Endothelial cell of umbilical vein (primary cell): Measurements from ENCODE around the gene KPNA1. TPM values are rescaled to one million over a fixed set of nuclear protein-coding genes. Genes with fewer than 3 reads are reported as not detected.

Experiments used
- BruUV-seq: library from RNA; stranded (reverse); fragments of 400-500 nt; replicated peaks from 2 replicates; lab custom pipeline; 2021; lab: Mats Ljungman, UMichigan
- CTCF ChIA-PET: fragments of 300-600, 350-600 bp; sonication (Branson Sonifier 250); formaldehyde crosslinking; loops from one replicate; lab custom pipeline; 2021; ENCODE audit warnings: antibody characterized with exemption, inconsistent platforms; lab: Charles Lee
- POLR2A ChIA-PET: fragments of 300-600, 350-600 bp; sonication (Branson Sonifier 250); formaldehyde crosslinking; loops from one replicate; lab custom pipeline; 2021; ENCODE audit warnings: antibody characterized with exemption, inconsistent platforms; lab: Charles Lee
- DNase-seq: peaks from one replicate; pipeline ENCODE4 v3.0.0-alpha.2; 2011; ENCODE audit warnings: low read depth, low spot score
- FAIRE-seq: peaks from 2 replicates; lab custom pipeline; 2011; peaks lifted over from hg19 to GRCh38; lab: Jason Lieb, UNC
- H2AFZ ChIP-seq: 2 replicates; pipeline ENCODE4 v1.6.0; 2012; ENCODE audit warnings: low read depth, low read length, control low read depth, inconsistent platforms
- H3K27ac ChIP-seq: 2 replicates; pipeline ENCODE4 v1.5.1; 2011; ENCODE audit warnings: low read depth, mild to moderate bottlenecking, control low read depth, low read length, moderate library complexity; ENCODE audit not compliant: insufficient read depth
- H3K27me3 ChIP-seq, 2 experiments: 2 replicates each; pipeline versions ENCODE4 v1.6.0 to v1.6.1; 2011; ENCODE audit warnings: low read length in 2 of 2, mixed read lengths in 1 of 2; ENCODE audit not compliant: control insufficient read depth in 2 of 2, insufficient read depth in 2 of 2
- H3K36me3 ChIP-seq, 2 experiments: 2 replicates in 1 of 2; 3 replicates in 1 of 2; pipeline ENCODE4 v1.5.1; 2011; ENCODE audit warnings: low read length in 2 of 2, mild to moderate bottlenecking in 1 of 2, moderate library complexity in 1 of 2; ENCODE audit not compliant: control insufficient read depth in 2 of 2, insufficient read depth in 2 of 2; ENCODE audit errors: extremely low read depth in 1 of 2
- H3K4me1 ChIP-seq: 3 replicates; pipeline ENCODE4 v1.5.1; 2011; ENCODE audit warnings: mild to moderate bottlenecking, low read length; ENCODE audit not compliant: control insufficient read depth, insufficient read depth; ENCODE audit errors: extremely low read depth
- H3K4me2 ChIP-seq: 2 replicates; pipeline ENCODE4 v1.6.1; 2011; ENCODE audit warnings: low read length, control low read depth, mixed read lengths; ENCODE audit not compliant: insufficient read depth
- H3K4me3 ChIP-seq, 3 experiments: fragments of 200-600 bp in 1 of 3; sonication (generic), shearing (Covaris generic) in 1 of 3; replicated peaks in 1 of 3; 2 replicates each; pipeline ENCODE4 v1.5.1; 2011 to 2016; ENCODE audit warnings: control low read depth in 3 of 3, low read length in 3 of 3, mild to moderate bottlenecking in 2 of 3, inconsistent platforms in 1 of 3, low read depth in 1 of 3, moderate library complexity in 1 of 3; ENCODE audit not compliant: insufficient read depth in 1 of 3
- H3K79me2 ChIP-seq: 2 replicates; pipeline ENCODE4 v1.6.0; 2012; ENCODE audit warnings: low read length, inconsistent platforms; ENCODE audit not compliant: control insufficient read depth, insufficient read depth
- H3K9ac ChIP-seq: replicated peaks from 2 replicates; pipeline ENCODE3; 2011; ENCODE audit warnings: low read length, control low read depth; ENCODE audit not compliant: insufficient read depth; ENCODE audit errors: extremely low read depth
- H3K9me1 ChIP-seq: replicated peaks from 3 replicates; pipeline ENCODE4 v1.6.0; 2011; ENCODE audit warnings: mild to moderate bottlenecking, low read length; ENCODE audit not compliant: control insufficient read depth, insufficient read depth; ENCODE audit errors: extremely low read depth
- H3K9me3 ChIP-seq: replicated peaks from 2 replicates; pipeline ENCODE4 v1.5.1; 2012; ENCODE audit warnings: low read length, inconsistent platforms; ENCODE audit not compliant: control insufficient read depth, insufficient read depth
- H4K20me1 ChIP-seq: replicated peaks from 2 replicates; pipeline ENCODE3; 2011; ENCODE audit warnings: mild to moderate bottlenecking, low read length; ENCODE audit not compliant: control insufficient read depth, insufficient read depth; ENCODE audit errors: extremely low read depth
- EZH2 ChIP-seq: IDR thresholded peaks from 2 replicates; pipeline ENCODE4 v1.6.1; 2012; ENCODE audit warnings: borderline replicate concordance, low read depth, mild to moderate bottlenecking, moderate library complexity, low read length, inconsistent platforms; ENCODE audit not compliant: severe bottlenecking
- FOS ChIP-seq: IDR thresholded peaks from 2 replicates; pipeline ENCODE4 v1.6.1; 2011; ENCODE audit warnings: mild to moderate bottlenecking, low read length, moderate library complexity, borderline replicate concordance; ENCODE audit not compliant: insufficient read depth
- JUN ChIP-seq: IDR thresholded peaks from 2 replicates; pipeline ENCODE4 v1.6.1; 2011; ENCODE audit warnings: borderline replicate concordance, low read depth; ENCODE audit not compliant: insufficient read length, insufficient read depth
- MYC ChIP-seq: IDR thresholded peaks from one replicate; pipeline ENCODE4 v1.6.1; 2011; ENCODE audit warnings: mild to moderate bottlenecking, low read depth, low read length
- POLR2A ChIP-seq: IDR thresholded peaks from 2 replicates; pipeline ENCODE4 v1.6.1; 2012; ENCODE audit warnings: low read depth, mild to moderate bottlenecking, control low read depth, low read length
- dilution Hi-C: fragments of 300-500 bp; cut with MboI; formaldehyde crosslinking; loops from one replicate; pipeline ENCODE4 v1.15.0; 2019; ENCODE audit warnings: low sequenced_read_pairs; ENCODE audit not compliant: extremely low pct_ligation_motif_present
- intact Hi-C: fragments of 100-400 bp; cut with micrococcal nuclease; formaldehyde crosslinking; loops from one replicate; pipeline ENCODE4 v1.10.0; 2022
- polyA plus RNA-seq, 4 experiments: library from polyadenylated mRNA; depleted of rRNA in 3 of 4; stranded (reverse) in 3 of 4; unstranded in 1 of 4; fragments of >200 nt; gene quantifications; 2 replicates each; pipeline versions ENCODE4 v1.2.1 to v1.2.3, GENCODE V29; 2011 to 2012; ENCODE audit warnings: missing spikeins in 1 of 4
- total RNA-seq: library from RNA; stranded (reverse); gene quantifications from 2 replicates; pipeline ENCODE4 v1.2.3, GENCODE V29; 2021
- TF ChIP-seq, protein P1 (sequence below), 2 donors: IDR thresholded peaks; 1 replicate in 1 of 2; 2 replicates in 1 of 2; pipeline ENCODE4 v1.5.1; 2011; ENCODE audit warnings: low read length in 2 of 2, mild to moderate bottlenecking in 2 of 2, moderate library complexity in 2 of 2, control low read depth in 1 of 2, inconsistent platforms in 1 of 2, low read depth in 1 of 2; ENCODE audit not compliant: insufficient read depth in 1 of 2; ENCODE audit errors: extremely low read depth in 1 of 2

KPNA1 gene
- total and polyA plus RNA-seq, 2 donors (not counting 3 experiments of a cell fraction or from before 2014, with no cell fraction given) = 24.4 to 110 TPM

DNA sequence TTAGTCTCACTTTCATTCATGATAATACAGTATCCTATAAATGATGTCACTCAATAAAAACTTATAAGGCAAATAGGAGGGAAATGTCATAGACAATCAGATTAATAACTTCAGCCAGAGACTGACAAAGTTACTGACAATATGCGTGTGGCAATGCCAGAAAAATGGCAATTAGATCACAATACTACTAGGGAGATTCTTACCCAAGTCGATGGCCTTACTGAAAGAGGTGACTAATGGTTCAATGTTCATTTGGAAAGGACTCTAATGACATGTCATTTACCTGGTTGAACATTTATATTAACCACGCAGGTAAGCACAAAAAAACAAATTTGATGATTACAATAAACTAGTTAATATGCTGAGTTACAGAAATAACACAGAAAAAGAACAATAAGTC lies 52.9 kb downstream of the KPNA1 start:
- no peaks in the 10 kb centered on the region for H4K20me1 ChIP-seq
- intact Hi-C loops (no loop called here), dilution Hi-C loops (no loop called here)
- H2AFZ ChIP-seq = no peak overlapping the region
- no TSS peak for BruUV-seq
- no peak overlapping the region for H3K27ac ChIP-seq
- H3K9me3 ChIP-seq = no peaks in the 10 kb centered on the region
- DNase-seq (no peak), FAIRE-seq (no peak)
- peaks cover 8 to 17% of the 10 kb centered on the region in 2 experiments for H3K36me3 ChIP-seq
- TF ChIP-seq MYC = no peak
- no peak for TF ChIP-seq JUN
- TF ChIP-seq FOS = no peak
- TF ChIP-seq, protein P1, sequence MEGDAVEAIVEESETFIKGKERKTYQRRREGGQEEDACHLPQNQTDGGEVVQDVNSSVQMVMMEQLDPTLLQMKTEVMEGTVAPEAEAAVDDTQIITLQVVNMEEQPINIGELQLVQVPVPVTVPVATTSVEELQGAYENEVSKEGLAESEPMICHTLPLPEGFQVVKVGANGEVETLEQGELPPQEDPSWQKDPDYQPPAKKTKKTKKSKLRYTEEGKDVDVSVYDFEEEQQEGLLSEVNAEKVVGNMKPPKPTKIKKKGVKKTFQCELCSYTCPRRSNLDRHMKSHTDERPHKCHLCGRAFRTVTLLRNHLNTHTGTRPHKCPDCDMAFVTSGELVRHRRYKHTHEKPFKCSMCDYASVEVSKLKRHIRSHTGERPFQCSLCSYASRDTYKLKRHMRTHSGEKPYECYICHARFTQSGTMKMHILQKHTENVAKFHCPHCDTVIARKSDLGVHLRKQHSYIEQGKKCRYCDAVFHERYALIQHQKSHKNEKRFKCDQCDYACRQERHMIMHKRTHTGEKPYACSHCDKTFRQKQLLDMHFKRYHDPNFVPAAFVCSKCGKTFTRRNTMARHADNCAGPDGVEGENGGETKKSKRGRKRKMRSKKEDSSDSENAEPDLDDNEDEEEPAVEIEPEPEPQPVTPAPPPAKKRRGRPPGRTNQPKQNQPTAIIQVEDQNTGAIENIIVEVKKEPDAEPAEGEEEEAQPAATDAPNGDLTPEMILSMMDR (IDR thresholded peaks at IDR 0.05; ENCODE audit: extremely low read depth in 1 of 2, insufficient read depth in 1 of 2, low read depth in 1 of 2, low read length in 2 of 2) = no peak
- TF ChIP-seq EZH2 = no peak
- H3K9me1 ChIP-seq = no peaks in the 10 kb centered on the region
- peaks cover 12% of the 10 kb centered on the region for H3K79me2 ChIP-seq
- CTCF ChIA-PET = interaction anchor here (1.6 kb wide), 1 partner anchor 69 kb away, joined by 3 read pairs; no protein-coding TSS in a partner anchor
- no peak overlapping the region for H3K9ac ChIP-seq
- H3K4me1 ChIP-seq = no peaks in the 10 kb centered on the region
- H3K4me2 ChIP-seq = no peak overlapping the region
- no peaks in the 10 kb centered on the region for H3K27me3 ChIP-seq
- POLR2A ChIA-PET = interaction anchor here (0.6 kb wide), 1 partner anchor 11 kb away, joined by 3 read pairs; no protein-coding TSS in a partner anchor
- H3K4me3 ChIP-seq = no peak overlapping the region

DNA sequence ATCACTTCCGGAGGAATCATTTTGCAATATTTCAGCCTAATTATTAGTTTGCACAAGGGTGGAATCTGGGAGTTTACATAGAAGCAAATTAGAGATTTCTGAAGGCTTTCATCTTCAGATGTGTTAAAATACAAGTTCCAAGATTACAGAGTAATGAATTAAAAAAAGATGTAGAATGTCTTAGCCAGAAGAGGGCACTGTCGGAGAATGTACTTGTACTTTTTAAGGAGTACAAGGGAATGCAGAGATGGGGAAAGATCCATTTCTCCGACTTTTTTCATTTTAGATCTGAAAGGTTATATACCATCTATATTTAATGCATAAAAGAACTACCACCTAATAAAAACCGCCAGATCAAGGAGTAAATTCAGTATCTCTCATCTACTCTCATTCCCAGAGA lies 55.7 kb downstream of the KPNA1 start:
- no peaks in the 10 kb centered on the region for H3K9me1 ChIP-seq
- dilution Hi-C loops = no loop called here

More for the DNA sequence above, 55.7 kb downstream of the KPNA1 start:
- Histone ChIP-seq H3K9ac (no peak overlapping the region), H3K4me2 (no peak overlapping the region), H3K4me3 (no peak overlapping the region), H2AFZ (no peak overlapping the region), H3K9me3 (no peaks in the 10 kb centered on the region), H3K27ac (no peak overlapping the region), H3K79me2 (peaks cover 6% of the 10 kb centered on the region), H3K36me3 (peaks cover 6 to 20% of the 10 kb centered on the region in 2 experiments), H3K4me1 (no peaks in the 10 kb centered on the region), H3K27me3 (no peaks in the 10 kb centered on the region), H4K20me1 (no peaks in the 10 kb centered on the region)
- ChIA-PET POLR2A (no interaction called here), CTCF (interaction anchor here (0.7 to 2.0 kb wide), 3 partner anchors 34 to 220 kb away, joined by 3 to 33 read pairs (median 3); no protein-coding TSS in a partner anchor)
- no TSS peak for BruUV-seq
- intact Hi-C loops = loop anchor here (1.0 to 2.0 kb wide), 3 partner anchors 54 to 220 kb away; no protein-coding TSS in a partner anchor
- TF ChIP-seq POLR2A (no peak), EZH2 (no peak)
- TF ChIP-seq, protein P1 (IDR thresholded peaks at IDR 0.05; ENCODE audit: extremely low read depth in 1 of 2, insufficient read depth in 1 of 2, low read depth in 1 of 2, low read length in 2 of 2) = peak in 1 of 2 donors; percentile 3
- FAIRE-seq (peak; percentile 21), DNase-seq (peak; percentile 51)
